SHP77 treated with DMSO at 0.1 percent for 48 hours (cell line): ENCODE results near the gene DLGAP1.
"Not testable (repeated sequence)": the region's sequence is repeated elsewhere in the genome, so short reads cannot be mapped to it uniquely, and the experiment has no call there.

ENCODE experiments used
- DNase-seq: peaks from one replicate; lab custom pipeline; 2025; lab: John Stamatoyannopoulos, UW

DLGAP1 gene

GRCh38 chr18:3624546-3624934 is 830.6 kb downstream of the DLGAP1 start:
- no peak for DNase-seq

DNA sequence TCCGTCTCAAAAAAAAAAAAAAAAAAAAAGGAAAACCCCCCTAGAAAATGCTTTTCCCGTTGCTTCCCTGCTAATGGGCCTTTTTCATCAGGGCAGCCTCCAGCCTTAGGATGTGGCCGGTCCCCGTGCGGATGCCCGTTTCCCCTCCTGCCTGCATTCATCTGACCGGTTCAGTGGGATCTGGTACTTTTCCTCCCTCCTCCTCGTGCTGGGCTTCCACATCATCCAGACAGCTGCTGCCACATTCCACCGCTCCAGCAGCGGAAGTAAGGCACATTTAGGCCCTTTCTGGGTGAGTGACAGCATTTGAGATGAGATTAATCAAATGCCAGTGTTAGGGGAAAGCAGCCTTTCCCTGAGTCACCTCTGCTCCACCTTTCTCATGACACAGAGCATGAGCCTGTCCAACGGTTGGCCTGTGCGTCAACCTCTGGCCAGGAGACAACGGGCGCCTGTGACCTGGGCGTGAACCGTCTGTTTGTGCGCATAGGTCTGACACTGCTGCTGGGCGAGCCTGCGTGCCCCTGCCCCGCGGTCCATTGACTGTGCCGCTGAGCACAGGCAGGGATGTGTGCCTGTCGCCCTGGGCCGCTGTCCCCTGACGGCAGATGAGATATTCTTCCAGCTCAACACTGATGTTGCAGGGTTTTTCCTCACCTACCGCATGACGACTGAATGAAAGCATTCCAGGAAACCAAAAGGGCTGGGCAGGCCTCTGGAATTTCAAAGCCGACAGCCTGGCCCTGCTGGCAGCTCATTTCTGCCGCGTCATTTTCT is 831.1 kb downstream of the DLGAP1 start:
- peak; percentile 76 for DNase-seq

DNA sequence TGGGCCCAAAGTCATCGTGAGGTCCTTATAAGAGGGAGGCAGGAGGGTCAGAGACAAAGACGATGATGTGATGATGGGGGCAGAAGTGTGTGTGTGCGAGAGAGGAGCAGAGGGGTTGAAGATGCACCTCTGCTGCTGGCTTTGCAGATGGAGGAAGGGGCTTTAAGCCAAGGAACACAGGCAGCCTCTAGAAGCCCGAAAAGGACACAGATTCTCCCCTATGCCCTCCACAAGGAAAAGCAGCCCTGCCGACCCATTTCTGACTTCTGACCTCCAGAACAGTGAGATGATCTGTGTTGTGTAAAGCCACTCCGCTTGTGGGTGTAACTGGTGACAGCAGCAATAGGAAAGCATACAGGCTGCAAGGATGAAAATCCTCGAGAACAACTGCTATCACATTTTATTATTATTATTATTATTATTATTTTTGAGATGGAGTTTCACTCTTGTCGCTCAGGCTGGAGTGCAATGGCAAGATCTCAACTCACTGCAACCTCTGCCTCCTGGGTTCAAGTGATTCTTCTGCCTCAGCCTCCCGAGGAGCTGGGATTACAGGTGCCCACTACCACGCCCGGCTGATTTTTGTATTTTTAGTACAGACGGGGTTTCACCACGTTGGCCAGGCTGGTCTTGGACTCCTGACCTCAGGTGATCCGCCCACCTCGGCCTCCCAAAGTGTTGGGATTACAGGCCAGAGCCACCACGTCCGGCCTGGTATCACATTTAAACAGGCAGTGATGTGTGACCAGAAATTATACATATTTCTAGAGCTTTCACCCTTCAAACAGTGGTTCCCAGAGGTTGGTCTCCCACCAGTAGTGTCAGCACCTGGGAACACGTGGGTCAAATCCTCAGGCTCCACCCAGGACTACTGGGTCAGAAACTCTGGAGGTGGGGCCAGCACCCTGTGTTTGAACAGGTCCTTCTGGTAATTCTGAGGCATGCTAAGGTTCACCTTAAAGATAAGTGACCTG is 834.7 kb downstream of the DLGAP1 start:
- DNase-seq, result no peak

DNA sequence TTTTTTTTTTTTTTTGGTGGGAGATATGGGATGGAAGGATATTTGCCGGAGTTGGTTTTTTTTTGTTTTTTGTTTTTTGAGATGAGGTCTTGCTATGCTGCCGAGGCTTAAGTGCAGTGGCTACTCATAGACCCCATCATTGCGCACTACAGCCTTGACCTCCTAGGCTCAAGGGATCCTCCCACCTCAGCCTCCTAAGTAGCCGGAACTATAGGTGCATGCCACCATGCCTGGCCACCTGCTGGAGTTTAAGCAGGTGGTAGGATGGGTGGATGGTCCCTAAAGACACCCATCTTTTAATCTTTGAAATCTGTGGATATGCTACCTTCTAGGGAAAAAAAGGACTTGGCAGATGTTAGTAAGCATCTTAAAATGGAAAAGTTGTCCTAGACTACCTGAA is 835.4 kb downstream of the DLGAP1 start:
- DNase-seq, result no peak

- no peak for DNase-seq
Observed at GRCh38 chr18:3619222-3619621, 835.9 kb downstream of the DLGAP1 start.

DNA sequence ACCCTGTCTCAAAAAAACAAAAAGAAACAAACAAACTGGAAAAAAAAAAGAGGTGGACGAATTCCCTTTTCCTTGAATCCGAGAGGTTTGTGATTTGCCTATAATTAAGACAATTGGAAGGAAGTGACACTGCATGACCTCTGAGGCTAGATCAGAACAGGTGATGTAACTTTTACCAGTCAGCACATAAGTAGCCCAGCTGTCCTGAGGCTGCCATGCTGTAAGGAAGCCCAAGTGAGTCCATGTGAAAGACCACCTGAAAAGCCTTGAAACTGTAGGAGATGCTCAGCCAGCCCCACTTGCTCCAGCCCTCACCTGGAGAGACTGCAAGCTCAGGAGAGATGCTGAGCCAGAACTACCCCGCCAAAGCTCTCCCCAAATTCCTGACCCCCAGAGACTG is 838.4 kb downstream of the DLGAP1 start:
- no peak for DNase-seq

GRCh38 chr18:3616142-3616541 is 839.0 kb downstream of the DLGAP1 start:
- DNase-seq, result no peak

- DNase-seq, result no peak
Observed at GRCh38 chr18:3615374-3615985, 839.6 kb downstream of the DLGAP1 start.

DNA sequence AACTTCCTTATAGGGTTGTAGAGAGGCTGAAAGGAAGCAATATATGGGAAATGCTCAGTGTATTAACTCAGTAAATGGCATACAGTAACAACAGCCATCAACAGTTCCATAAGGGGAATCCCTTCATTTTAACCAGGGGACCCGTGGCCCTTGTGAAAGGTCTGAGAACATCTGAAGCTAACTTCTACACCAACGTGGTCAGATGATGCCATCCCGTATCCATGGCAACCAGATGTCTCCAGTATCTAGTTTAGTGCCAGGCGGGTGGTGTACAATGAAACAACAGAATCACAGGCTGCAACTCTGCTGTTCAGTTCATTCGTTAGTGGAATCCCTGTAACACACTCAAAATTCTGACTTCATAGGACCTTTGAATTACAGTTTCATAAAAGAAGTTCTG is 842.8 kb downstream of the DLGAP1 start:
- no peak for DNase-seq

DNA sequence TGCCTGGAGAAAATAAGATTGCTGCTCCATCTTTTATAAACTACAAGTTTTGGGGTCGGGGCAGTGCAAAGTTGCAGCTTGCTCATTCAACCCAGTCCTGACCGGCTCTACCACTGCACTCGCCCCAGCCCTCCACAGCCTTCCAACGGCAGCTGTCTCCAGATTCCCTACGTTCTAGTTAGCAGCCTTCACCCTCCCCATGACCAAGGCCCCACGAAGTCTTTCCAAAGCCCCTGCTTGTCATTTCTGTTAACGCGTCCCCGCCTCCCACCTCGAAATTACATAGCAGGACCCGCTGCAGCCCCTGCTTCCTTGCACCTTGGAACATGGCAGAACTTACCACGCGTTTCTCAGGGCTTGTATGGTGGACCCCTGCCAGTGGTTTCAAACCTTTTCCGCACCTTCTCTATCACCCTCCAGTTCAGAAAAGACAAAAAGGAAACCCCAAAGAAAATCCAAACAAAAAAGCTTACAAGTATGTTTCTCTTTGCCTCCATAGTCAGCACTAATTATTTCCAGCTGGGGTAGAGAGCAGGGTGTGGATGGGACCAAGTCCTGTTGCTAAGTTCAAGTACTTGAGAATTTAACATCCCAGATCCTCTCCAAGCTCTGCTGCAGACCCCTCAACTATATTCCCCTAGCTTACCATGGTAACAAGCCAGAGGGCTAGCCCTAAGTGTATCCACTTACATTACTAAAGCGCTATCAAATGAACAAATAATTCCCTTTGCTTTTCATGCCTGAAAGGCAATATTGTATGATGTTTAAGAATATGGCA is 843.6 kb downstream of the DLGAP1 start:
- no peak for DNase-seq

DNA sequence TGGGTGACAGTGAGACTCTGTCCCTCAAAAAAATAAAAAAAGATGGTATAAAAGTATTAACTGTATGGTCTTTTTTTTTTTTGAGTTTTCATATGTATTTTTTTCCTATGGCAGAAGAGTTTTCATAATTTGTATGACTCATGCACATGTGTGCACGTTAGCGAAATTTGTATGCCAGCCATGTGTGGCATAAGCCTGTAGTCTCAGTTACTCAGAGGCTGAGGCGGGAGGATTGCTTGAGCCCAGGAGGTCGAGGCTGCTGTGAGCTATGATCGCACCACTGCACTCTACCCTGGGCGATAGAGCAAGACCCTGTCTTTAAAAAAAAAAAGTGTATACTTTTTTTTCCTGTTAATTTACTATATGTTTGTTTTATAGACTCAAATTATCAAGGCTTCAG is 844.3 kb downstream of the DLGAP1 start:
- DNase-seq, result no peak

DNA sequence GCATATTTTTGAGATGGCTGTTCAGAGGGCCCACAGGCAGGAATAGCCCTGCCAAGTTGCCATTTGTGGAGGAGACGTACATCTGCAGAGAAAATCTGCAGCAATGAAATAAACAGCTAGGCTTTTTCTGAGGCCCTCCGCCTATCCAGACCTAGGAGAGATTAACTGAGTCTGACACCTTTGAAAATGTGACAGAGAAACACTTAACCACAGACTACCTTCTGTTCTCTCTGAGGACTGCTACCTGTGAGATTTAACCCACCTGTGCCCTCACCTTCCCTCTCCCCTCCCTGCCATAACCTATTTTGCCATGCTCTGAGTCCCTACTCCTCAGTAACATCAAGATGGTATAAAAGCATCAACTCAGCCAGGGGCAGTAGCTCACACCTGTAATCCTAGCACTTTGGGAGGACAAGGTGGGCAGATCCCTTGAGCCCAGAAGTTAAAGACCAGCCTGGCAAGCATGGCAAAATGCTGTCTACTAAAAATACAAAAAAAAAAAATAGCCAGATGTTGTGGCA is 844.9 kb downstream of the DLGAP1 start:
- DNase-seq, result no peak

- DNase-seq, result no peak
Observed at GRCh38 chr18:3608488-3608887, 846.6 kb downstream of the DLGAP1 start.

DNA sequence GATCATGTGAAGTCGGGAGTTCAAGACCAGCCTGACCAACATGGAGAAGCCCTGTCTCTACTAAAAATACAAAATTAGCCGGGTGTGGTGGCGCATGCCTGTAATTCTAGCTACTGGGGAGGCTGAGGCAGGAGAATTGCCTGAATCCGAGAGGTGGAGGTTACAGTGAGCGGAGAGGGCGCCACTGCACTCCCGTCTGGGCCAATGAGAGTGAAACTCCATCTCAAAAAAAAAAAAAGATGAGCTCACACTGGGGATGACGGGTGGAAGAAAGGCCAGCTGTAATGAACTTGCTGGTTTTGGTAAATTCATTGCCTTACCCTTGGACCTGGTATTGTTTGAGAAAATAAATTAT is 847.0 kb downstream of the DLGAP1 start:
- not testable (repeated sequence) for DNase-seq

DNA sequence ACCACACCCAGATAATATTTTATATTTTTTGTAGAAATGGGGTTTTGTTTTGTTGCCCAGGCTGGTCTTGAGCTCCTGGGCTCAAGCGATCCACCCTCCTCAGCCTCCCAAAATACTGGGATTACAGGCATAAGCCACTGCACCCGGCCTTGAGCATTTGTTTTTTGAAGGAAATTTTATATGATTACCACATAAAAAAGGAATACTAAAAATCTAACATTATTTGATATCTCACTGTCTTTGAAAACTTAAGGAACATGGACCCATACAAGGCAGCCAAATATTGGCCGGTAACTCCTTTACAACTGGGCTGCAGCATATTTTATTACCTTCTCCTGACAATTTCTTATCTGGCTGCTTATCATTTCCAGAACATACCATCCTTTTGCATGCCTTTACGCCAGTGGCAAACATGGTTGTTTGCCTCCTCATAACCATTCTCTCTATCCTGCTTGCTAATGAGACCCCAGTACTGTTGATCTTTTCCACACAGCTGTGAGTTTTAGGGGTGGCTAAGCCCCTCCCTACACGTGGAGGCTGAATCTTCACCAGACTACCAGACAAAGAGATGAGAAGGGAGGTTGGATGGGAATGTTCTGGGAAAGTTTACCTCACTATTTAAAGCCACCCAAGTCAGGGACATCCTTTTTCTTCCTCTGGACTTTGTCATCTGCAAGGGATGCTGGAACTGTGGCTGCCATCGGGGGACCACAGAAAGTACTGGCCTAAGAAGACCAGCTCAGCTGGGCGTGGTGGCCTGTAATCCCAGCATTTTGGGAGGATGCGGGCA is 847.6 kb downstream of the DLGAP1 start:
- no peak for DNase-seq

DNA sequence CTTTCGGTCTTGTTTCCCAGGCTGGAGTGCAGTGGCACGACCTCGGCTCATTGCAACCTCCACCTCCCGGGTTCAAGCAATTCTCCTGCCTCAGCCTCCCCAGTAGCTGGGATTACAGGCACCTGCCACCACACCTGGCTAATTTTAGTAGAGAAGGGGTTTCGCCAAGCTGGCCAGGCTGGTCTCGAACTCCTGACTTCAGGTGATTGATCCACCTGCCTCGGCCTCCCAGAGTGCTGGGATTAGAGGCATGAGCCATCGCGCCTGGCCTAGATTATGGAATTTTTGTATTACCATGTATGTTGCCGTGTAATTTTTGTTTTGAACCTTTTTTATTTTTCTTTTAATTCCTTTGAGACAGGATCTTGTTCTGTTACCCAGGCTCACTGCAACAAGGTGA is 848.2 kb downstream of the DLGAP1 start:
- DNase-seq, result not testable (repeated sequence)

GRCh38 chr18:3605954-3606443 is 849.1 kb downstream of the DLGAP1 start:
- DNase-seq, result no peak

DNA sequence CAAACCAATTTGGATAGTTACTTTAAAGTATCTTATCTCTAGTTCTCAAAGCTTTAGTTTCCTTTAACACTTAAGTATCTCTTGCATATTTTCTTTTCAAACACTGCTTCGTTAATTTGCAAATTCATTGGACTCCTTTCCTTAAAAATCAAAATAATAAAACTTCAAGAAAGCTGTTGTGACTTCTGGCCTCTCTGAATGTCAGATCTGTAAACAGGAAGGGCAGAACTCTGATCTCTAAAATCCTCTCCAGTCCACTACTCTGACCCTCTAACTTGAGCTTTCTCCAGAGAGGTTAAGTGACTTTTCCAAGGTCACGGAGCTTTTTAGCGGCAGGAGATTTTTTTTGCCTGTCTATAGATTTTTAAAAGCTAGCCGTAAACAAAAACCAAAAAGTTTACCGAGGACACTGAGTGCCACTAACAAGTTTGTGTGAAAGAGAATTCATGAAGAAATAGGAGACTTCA is 849.6 kb downstream of the DLGAP1 start:
- DNase-seq, result no peak

DNA sequence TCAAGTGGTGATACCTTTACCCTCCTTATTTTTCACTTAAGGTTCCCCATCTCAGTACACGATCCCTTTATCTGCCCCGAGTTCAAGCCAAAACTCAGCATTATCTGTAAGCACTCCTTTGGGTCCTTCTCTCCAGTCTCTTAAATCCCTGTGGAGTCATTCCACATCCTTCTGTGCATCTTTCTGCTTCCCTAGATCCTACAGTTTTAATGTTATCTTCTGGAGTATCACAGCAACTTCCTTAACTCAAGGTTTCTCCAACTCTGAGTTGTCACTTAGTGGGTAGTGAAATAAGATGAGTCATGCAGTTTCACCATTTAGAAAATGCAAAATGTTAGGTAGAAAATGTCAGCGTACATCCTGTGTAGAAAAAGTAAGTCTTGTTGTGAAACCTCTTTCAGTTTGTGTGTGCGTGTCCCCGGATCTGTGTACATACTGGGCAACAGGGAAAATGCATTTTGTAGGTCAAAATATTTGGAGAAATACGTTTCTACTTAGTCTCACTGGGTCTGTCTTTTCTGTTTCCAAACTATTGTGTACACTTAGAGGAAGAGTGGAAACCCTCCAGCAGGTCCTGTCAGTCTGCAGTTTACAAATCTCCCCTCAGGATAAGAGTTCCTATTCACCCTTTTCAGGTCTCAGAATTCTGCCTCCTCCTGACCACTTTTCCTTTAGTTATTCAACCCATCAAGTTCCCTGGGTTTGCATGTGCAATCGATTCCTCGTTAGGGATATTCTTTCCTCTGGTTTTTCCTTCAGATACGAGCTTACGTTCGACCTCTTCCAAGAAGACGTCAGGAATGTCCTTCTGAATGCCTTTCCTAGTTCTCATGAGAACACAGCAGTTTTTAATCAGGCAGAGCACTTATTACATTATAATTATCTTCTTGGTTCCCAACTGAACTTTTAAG is 850.4 kb downstream of the DLGAP1 start:
- no peak for DNase-seq

DNA sequence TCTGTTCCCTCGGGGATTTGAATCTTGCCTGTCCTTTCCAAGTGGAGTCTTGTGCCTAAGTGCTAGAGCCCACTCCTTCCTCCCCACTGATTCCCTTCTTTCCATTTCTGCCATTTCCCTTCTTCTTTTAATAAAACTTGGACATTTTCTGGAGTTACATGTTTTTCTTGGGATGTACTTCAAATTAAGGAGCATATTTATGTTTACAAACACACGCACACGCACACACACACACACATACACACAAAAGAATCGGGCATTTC is 850.9 kb downstream of the DLGAP1 start:
- no peak for DNase-seq
